ENCODE measurements around the gene CCNC. TPM values are rescaled to one million over a fixed set of nuclear protein-coding genes. Genes with fewer than 3 reads are reported as not detected.

Gene CCNC
- polyA plus RNA-seq, 1 donor (not counting 4 experiments of a cell fraction or from before 2014, with no cell fraction given) = 103 TPM

GRCh38 chr6:99522531-99522930, 45.9 kb downstream of the CCNC start:
- TF ChIP-seq EZH2 (IDR thresholded peaks at IDR 0.05; ENCODE audit: low read length) (no peak), CTCF (optimal IDR thresholded peaks at IDR 0.05 in 1 of 3, IDR thresholded peaks at IDR 0.05 in 1 of 3, conservative IDR thresholded peaks at IDR 0.05 in 1 of 3; ENCODE audit: extremely low read depth in 1 of 3, insufficient read depth in 2 of 3, low read length in 3 of 3) (no peak)

GRCh38 chr6:99521633-99522151, 46.8 kb downstream of the CCNC start:
- FAIRE-seq (no peak), DNase-seq (ENCODE audit: low read depth, low spot score) (no peak)
- Histone ChIP-seq H3K4me1 (ENCODE audit: control insufficient read depth, extremely low read depth, insufficient read depth, low read length) (peaks cover 2% of the 10 kb centered on the region), H3K79me2 (ENCODE audit: control insufficient read depth, insufficient read depth, low read length) (peaks cover 19% of the 10 kb centered on the region), H4K20me1 (ENCODE audit: control insufficient read depth, extremely low read depth, insufficient read depth, low read length) (no peaks in the 10 kb centered on the region), H3K9me3 (ENCODE audit: control insufficient read depth, low read depth, low read length) (no peaks in the 10 kb centered on the region), H3K27ac (ENCODE audit: control insufficient read depth, insufficient read depth, low read length) (peak overlapping the region; percentile 86), H3K9me1 (ENCODE audit: control insufficient read depth, extremely low read depth, insufficient read depth, low read length) (no peaks in the 10 kb centered on the region), H3K27me3 (ENCODE audit: control insufficient read depth, extremely low read depth, insufficient read depth, low read length) (no peaks in the 10 kb centered on the region), H3K4me3 (ENCODE audit: control insufficient read depth in 2 of 3, extremely low read depth in 1 of 3, insufficient read depth in 2 of 3, low read depth in 1 of 3, low read length in 3 of 3) (peak overlapping the region; percentile 80 to 95 (median 94)), H3K9ac (ENCODE audit: control insufficient read depth, extremely low read depth, insufficient read depth, low read length) (peak overlapping the region; percentile 90), H3K36me3 (ENCODE audit: control insufficient read depth in 2 of 2, extremely low read depth in 1 of 2, insufficient read depth in 2 of 2, low read length in 2 of 2) (peaks cover 0 to 5% of the 10 kb centered on the region in 2 experiments), H3K4me2 (ENCODE audit: control insufficient read depth, extremely low read depth, insufficient read depth, low read depth, low read length) (peak overlapping the region; percentile 74), H2AFZ (ENCODE audit: control insufficient read depth, low read length) (peak overlapping the region; percentile 94)
- TF ChIP-seq EZH2 (IDR thresholded peaks at IDR 0.05; ENCODE audit: low read length) = no peak
- TF ChIP-seq CTCF (optimal IDR thresholded peaks at IDR 0.05 in 1 of 3, IDR thresholded peaks at IDR 0.05 in 1 of 3, conservative IDR thresholded peaks at IDR 0.05 in 1 of 3; ENCODE audit: extremely low read depth in 1 of 3, insufficient read depth in 2 of 3, low read length in 3 of 3) = no peak
- dilution Hi-C loops (cut with MboI; ENCODE audit: extremely low pct_ligation_motif_present, low sequenced_read_pairs) = no loop called here

More at GRCh38 chr6:99522531-99522930, 45.9 kb downstream of the CCNC start:
- FAIRE-seq (no peak), DNase-seq (ENCODE audit: low read depth, low spot score) (no peak)
- peaks cover 19% of the 10 kb centered on the region for H3K79me2 ChIP-seq (ENCODE audit: control insufficient read depth, insufficient read depth, low read length)
- H3K9me1 ChIP-seq (ENCODE audit: control insufficient read depth, extremely low read depth, insufficient read depth, low read length) = no peaks in the 10 kb centered on the region
- no peak overlapping the region for H3K27ac ChIP-seq (ENCODE audit: control insufficient read depth, insufficient read depth, low read length)
- H4K20me1 ChIP-seq (ENCODE audit: control insufficient read depth, extremely low read depth, insufficient read depth, low read length) = no peaks in the 10 kb centered on the region
- no peak overlapping the region for H3K4me2 ChIP-seq (ENCODE audit: control insufficient read depth, extremely low read depth, insufficient read depth, low read depth, low read length)
- H3K4me1 ChIP-seq (ENCODE audit: control insufficient read depth, extremely low read depth, insufficient read depth, low read length) = peaks cover 2% of the 10 kb centered on the region
- H3K27me3 ChIP-seq (ENCODE audit: control insufficient read depth, extremely low read depth, insufficient read depth, low read length) = no peaks in the 10 kb centered on the region
- H3K4me3 ChIP-seq (ENCODE audit: control insufficient read depth in 2 of 3, extremely low read depth in 1 of 3, insufficient read depth in 2 of 3, low read depth in 1 of 3, low read length in 3 of 3) = no peak overlapping the region
- no peak overlapping the region for H3K9ac ChIP-seq (ENCODE audit: control insufficient read depth, extremely low read depth, insufficient read depth, low read length)
- dilution Hi-C loops (cut with MboI; ENCODE audit: extremely low pct_ligation_motif_present, low sequenced_read_pairs) = no loop called here
- H2AFZ ChIP-seq (ENCODE audit: control insufficient read depth, low read length) = no peak overlapping the region
- no peaks in the 10 kb centered on the region for H3K9me3 ChIP-seq (ENCODE audit: control insufficient read depth, low read depth, low read length)
- H3K36me3 ChIP-seq (ENCODE audit: control insufficient read depth in 2 of 2, extremely low read depth in 1 of 2, insufficient read depth in 2 of 2, low read length in 2 of 2) = peaks cover 0 to 5% of the 10 kb centered on the region in 2 experiments

Measured in keratinocyte (primary cell).